Calu3 (cell line): ENCODE results near the gene SOHLH1. TPM values are rescaled to one million over a fixed set of nuclear protein-coding genes. Genes with fewer than 3 reads are reported as not detected.

Experiments used
- BruUV-seq: library from RNA; stranded (reverse); fragments of 400-500 nt; replicated peaks from 2 replicates; lab custom pipeline; 2021; lab: Mats Ljungman, UMichigan
- CTCF ChIA-PET: fragments of 300-600 bp; sonication (Branson Sonifier 250); formaldehyde crosslinking; loops from one replicate; lab custom pipeline; 2022; ENCODE audit warnings: antibody characterized with exemption; lab: Charles Lee
- DNase-seq: peaks from one replicate; pipeline ENCODE4 v3.0.0; 2022
- H3K27ac Mint-ChIP-seq: one replicate; pipeline ENCODE4 v1.8.0; 2022; ENCODE audit warnings: mixed read lengths; ENCODE audit not compliant: unreplicated experiment
- H3K27me3 Mint-ChIP-seq: one replicate; pipeline ENCODE4 v1.8.0; 2022; ENCODE audit warnings: mixed read lengths; ENCODE audit not compliant: unreplicated experiment
- H3K36me3 Mint-ChIP-seq: one replicate; pipeline ENCODE4 v1.8.0; 2022; ENCODE audit warnings: mild to moderate bottlenecking, moderate library complexity, mixed read lengths; ENCODE audit not compliant: insufficient read depth, unreplicated experiment
- H3K4me1 Mint-ChIP-seq: one replicate; pipeline ENCODE4 v1.8.0; 2022; ENCODE audit warnings: mild to moderate bottlenecking, low read depth, mixed read lengths; ENCODE audit not compliant: unreplicated experiment
- H3K4me3 Mint-ChIP-seq: one replicate; pipeline ENCODE4 v1.8.0; 2022; ENCODE audit warnings: mild to moderate bottlenecking, low read depth, moderate library complexity, mixed read lengths; ENCODE audit not compliant: unreplicated experiment
- H3K9me3 Mint-ChIP-seq: one replicate; pipeline ENCODE4 v1.8.0; 2022; ENCODE audit warnings: low read depth, mixed read lengths; ENCODE audit not compliant: unreplicated experiment
- CTCF ChIP-seq: fragments of 200-600 bp; IDR thresholded peaks from one replicate; pipeline ENCODE4 v1.8.0; 2022; ENCODE audit warnings: antibody characterized with exemption; ENCODE audit not compliant: unreplicated experiment
- intact Hi-C: fragments of 100-400 bp; cut with micrococcal nuclease; formaldehyde crosslinking; loops from one replicate; pipeline ENCODE4 v1.10.0; 2022; ENCODE audit not compliant: unreplicated experiment
- total RNA-seq: library from RNA; stranded (reverse); gene quantifications from 2 replicates; pipeline ENCODE4 v1.2.3, GENCODE V29; 2022

Gene SOHLH1
- total RNA-seq, 1 experiment from 2014 or later: not detected

DNA sequence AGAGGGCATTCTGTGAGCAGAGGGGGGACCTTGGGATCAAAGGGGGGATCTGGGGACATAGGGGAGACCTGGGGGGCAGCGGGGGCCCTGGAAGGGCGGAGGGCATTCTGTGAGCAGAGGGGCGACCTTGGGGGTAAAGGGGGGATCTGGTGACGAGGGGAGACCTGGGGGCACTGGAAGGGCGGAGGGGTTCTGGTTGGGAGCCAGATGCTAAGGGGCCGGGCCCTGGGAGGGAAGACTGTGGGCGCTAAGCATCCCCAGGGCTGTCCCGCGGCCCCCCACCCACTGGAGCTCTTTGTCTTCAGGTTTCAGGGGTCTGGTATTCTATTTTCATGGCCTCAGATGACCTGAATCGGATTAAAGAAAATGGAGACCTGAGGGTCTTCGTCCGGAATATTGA, 35.4 kb downstream of the SOHLH1 start:
- intact Hi-C loops: no loop called here
- no peak for DNase-seq
- Mint-ChIP-seq H3K9me3 (no peaks in the 10 kb centered on the region), H3K4me1 (no peaks in the 10 kb centered on the region), H3K36me3 (no peaks in the 10 kb centered on the region), H3K27ac (no peak overlapping the region), H3K4me3 (no peak overlapping the region), H3K27me3 (peaks cover 42% of the 10 kb centered on the region)
- CTCF ChIA-PET: no interaction called here
- TF ChIP-seq CTCF: no peak
- no TSS peak for BruUV-seq

- Mint-ChIP-seq H3K27ac (no peak overlapping the region), H3K4me1 (no peaks in the 10 kb centered on the region), H3K9me3 (no peaks in the 10 kb centered on the region), H3K4me3 (no peak overlapping the region), H3K27me3 (peaks cover 38% of the 10 kb centered on the region), H3K36me3 (no peaks in the 10 kb centered on the region)
- CTCF ChIA-PET: no interaction called here
- no peak for TF ChIP-seq CTCF
- BruUV-seq: no TSS peak
- DNase-seq: no peak
- intact Hi-C loops: no loop called here
These were observed 35.9 kb downstream of the SOHLH1 start for GRCh38 chr9:135663451-135663770.

DNA sequence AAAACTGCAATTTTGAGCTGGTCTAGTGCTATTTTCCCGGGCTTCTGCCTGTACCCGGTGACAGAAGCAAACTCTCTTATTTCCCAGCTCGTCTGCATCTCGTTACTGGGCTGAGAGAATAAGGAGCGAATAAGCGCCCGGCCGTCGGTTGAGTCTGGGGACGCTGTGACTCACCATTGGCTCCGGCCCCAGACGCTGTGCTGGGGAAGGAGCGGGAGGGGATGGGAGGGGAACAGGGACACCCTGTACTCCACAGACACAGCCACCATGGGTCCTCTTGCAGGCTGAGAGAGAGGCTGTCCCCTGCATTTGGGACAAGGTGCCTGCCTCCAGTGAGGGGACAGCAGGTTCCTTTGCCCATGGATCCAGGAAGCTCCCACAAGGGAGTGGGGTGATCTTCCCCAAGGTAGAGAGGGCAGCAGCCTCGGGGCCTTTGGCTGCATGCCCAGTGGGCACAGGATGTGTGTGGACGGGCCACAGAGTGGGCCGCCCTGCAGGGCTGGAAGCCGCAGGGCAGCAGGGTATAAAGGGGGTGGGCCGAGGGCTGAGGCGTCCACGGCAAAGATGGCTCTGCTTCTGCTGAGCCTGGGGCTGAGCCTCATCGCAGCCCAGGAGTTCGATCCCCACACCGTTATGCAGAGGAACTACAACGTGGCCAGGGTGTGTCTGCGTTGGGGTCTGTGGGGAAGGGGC, 36.4 kb downstream of the SOHLH1 start, which contains the start of gene LCN9:
TSS of gene LCN9 (plus strand) at position 552 of the 693 bp plus-strand sequence. CDS start at position 565, 13 bp downstream.
- Mint-ChIP-seq H3K9me3 (no peaks in the 10 kb centered on the region), H3K27me3 (peaks cover 33% of the 10 kb centered on the region), H3K4me3 (no peak within 1 kb of the TSS), H3K4me1 (no peaks in the 10 kb centered on the region), H3K36me3 (no peaks in the 10 kb centered on the region), H3K27ac (no peak within 1 kb of the TSS)
- CTCF ChIA-PET: no interaction called here
- BruUV-seq: no TSS peak
- DNase-seq: no peak
- intact Hi-C loops: no loop called here
- no peak for TF ChIP-seq CTCF

DNA sequence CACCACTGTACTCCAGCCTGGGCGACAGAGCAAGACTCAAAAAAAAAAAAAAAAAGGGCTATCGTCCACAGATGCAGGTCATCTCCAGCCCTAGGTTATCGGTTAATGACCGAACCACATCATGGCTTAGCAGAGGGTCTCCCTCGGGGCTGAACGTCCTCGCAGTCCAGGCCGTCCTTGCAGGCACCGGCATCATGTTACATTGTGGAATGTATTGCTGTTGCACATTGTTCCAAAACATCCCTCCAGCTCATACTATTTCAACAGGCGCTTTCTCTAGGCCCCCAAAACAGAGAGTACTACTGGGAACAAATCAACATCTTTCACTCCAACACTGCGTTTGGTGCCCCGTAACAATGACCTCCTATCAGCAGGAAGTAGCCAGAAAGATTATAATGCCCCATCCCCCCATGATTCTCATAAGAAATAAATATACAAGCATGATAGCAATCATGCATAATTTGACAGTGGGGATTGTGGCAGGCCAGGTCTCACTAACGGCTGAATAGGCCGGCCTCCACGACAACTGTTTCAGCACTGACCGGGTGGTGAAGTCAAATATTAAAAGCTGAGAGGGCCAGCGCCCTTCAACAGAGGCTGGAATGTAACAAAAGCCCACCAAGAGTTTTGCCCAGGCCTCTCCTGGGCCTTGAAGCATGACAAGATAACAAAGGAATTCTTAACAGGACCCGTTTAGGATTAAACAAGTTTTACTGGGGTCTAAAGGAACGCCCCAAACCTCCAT, 37.3 kb downstream of the SOHLH1 start:
- DNase-seq: no peak
- TF ChIP-seq CTCF: no peak
- H3K36me3 Mint-ChIP-seq: no peaks in the 10 kb centered on the region
- no peaks in the 10 kb centered on the region for H3K4me1 Mint-ChIP-seq
- intact Hi-C loops: no loop called here
- H3K27ac Mint-ChIP-seq: no peak overlapping the region
- H3K27me3 Mint-ChIP-seq: peaks cover 31% of the 10 kb centered on the region
- no peak overlapping the region for H3K4me3 Mint-ChIP-seq
- no TSS peak for BruUV-seq
- CTCF ChIA-PET: no interaction called here
- H3K9me3 Mint-ChIP-seq: no peaks in the 10 kb centered on the region
